Endothelial cell of umbilical vein (primary cell): Measurements from ENCODE around the gene ANKRD13C. TPM values are rescaled to one million over a fixed set of nuclear protein-coding genes. Genes with fewer than 3 reads are reported as not detected.

Source experiments
- BruUV-seq: library from RNA; stranded (reverse); fragments of 400-500 nt; replicated peaks from 2 replicates; lab custom pipeline; 2021; lab: Mats Ljungman, UMichigan
- CTCF ChIA-PET: fragments of 300-600, 350-600 bp; sonication (Branson Sonifier 250); formaldehyde crosslinking; loops from one replicate; lab custom pipeline; 2021; ENCODE audit warnings: antibody characterized with exemption, inconsistent platforms; lab: Charles Lee
- POLR2A ChIA-PET: fragments of 300-600, 350-600 bp; sonication (Branson Sonifier 250); formaldehyde crosslinking; loops from one replicate; lab custom pipeline; 2021; ENCODE audit warnings: antibody characterized with exemption, inconsistent platforms; lab: Charles Lee
- DNase-seq: peaks from one replicate; pipeline ENCODE4 v3.0.0-alpha.2; 2011; ENCODE audit warnings: low read depth, low spot score
- FAIRE-seq: peaks from 2 replicates; lab custom pipeline; 2011; peaks lifted over from hg19 to GRCh38; lab: Jason Lieb, UNC
- H2AFZ ChIP-seq: 2 replicates; pipeline ENCODE4 v1.6.0; 2012; ENCODE audit warnings: low read depth, low read length, control low read depth, inconsistent platforms
- H3K27ac ChIP-seq: 2 replicates; pipeline ENCODE4 v1.5.1; 2011; ENCODE audit warnings: low read depth, mild to moderate bottlenecking, control low read depth, low read length, moderate library complexity; ENCODE audit not compliant: insufficient read depth
- H3K27me3 ChIP-seq, 2 experiments: 2 replicates each; pipeline versions ENCODE4 v1.6.0 to v1.6.1; 2011; ENCODE audit warnings: low read length in 2 of 2, mixed read lengths in 1 of 2; ENCODE audit not compliant: control insufficient read depth in 2 of 2, insufficient read depth in 2 of 2
- H3K36me3 ChIP-seq, 2 experiments: 2 replicates in 1 of 2; 3 replicates in 1 of 2; pipeline ENCODE4 v1.5.1; 2011; ENCODE audit warnings: low read length in 2 of 2, mild to moderate bottlenecking in 1 of 2, moderate library complexity in 1 of 2; ENCODE audit not compliant: control insufficient read depth in 2 of 2, insufficient read depth in 2 of 2; ENCODE audit errors: extremely low read depth in 1 of 2
- H3K4me1 ChIP-seq: 3 replicates; pipeline ENCODE4 v1.5.1; 2011; ENCODE audit warnings: mild to moderate bottlenecking, low read length; ENCODE audit not compliant: control insufficient read depth, insufficient read depth; ENCODE audit errors: extremely low read depth
- H3K4me2 ChIP-seq: 2 replicates; pipeline ENCODE4 v1.6.1; 2011; ENCODE audit warnings: low read length, control low read depth, mixed read lengths; ENCODE audit not compliant: insufficient read depth
- H3K4me3 ChIP-seq, 3 experiments: fragments of 200-600 bp in 1 of 3; sonication (generic), shearing (Covaris generic) in 1 of 3; replicated peaks in 1 of 3; 2 replicates each; pipeline ENCODE4 v1.5.1; 2011 to 2016; ENCODE audit warnings: control low read depth in 3 of 3, low read length in 3 of 3, mild to moderate bottlenecking in 2 of 3, inconsistent platforms in 1 of 3, low read depth in 1 of 3, moderate library complexity in 1 of 3; ENCODE audit not compliant: insufficient read depth in 1 of 3
- H3K79me2 ChIP-seq: 2 replicates; pipeline ENCODE4 v1.6.0; 2012; ENCODE audit warnings: low read length, inconsistent platforms; ENCODE audit not compliant: control insufficient read depth, insufficient read depth
- H3K9ac ChIP-seq: replicated peaks from 2 replicates; pipeline ENCODE3; 2011; ENCODE audit warnings: low read length, control low read depth; ENCODE audit not compliant: insufficient read depth; ENCODE audit errors: extremely low read depth
- H3K9me1 ChIP-seq: replicated peaks from 3 replicates; pipeline ENCODE4 v1.6.0; 2011; ENCODE audit warnings: mild to moderate bottlenecking, low read length; ENCODE audit not compliant: control insufficient read depth, insufficient read depth; ENCODE audit errors: extremely low read depth
- H3K9me3 ChIP-seq: replicated peaks from 2 replicates; pipeline ENCODE4 v1.5.1; 2012; ENCODE audit warnings: low read length, inconsistent platforms; ENCODE audit not compliant: control insufficient read depth, insufficient read depth
- H4K20me1 ChIP-seq: replicated peaks from 2 replicates; pipeline ENCODE3; 2011; ENCODE audit warnings: mild to moderate bottlenecking, low read length; ENCODE audit not compliant: control insufficient read depth, insufficient read depth; ENCODE audit errors: extremely low read depth
- CTCF ChIP-seq, 2 donors: IDR thresholded peaks; 1 replicate in 1 of 2; 2 replicates in 1 of 2; pipeline ENCODE4 v1.5.1; 2011; ENCODE audit warnings: low read length in 2 of 2, mild to moderate bottlenecking in 2 of 2, moderate library complexity in 2 of 2, control low read depth in 1 of 2, inconsistent platforms in 1 of 2, low read depth in 1 of 2; ENCODE audit not compliant: insufficient read depth in 1 of 2; ENCODE audit errors: extremely low read depth in 1 of 2
- EZH2 ChIP-seq: IDR thresholded peaks from 2 replicates; pipeline ENCODE4 v1.6.1; 2012; ENCODE audit warnings: borderline replicate concordance, low read depth, mild to moderate bottlenecking, moderate library complexity, low read length, inconsistent platforms; ENCODE audit not compliant: severe bottlenecking
- FOS ChIP-seq: IDR thresholded peaks from 2 replicates; pipeline ENCODE4 v1.6.1; 2011; ENCODE audit warnings: mild to moderate bottlenecking, low read length, moderate library complexity, borderline replicate concordance; ENCODE audit not compliant: insufficient read depth
- GATA2 ChIP-seq: IDR thresholded peaks from 2 replicates; pipeline ENCODE4 v1.7.0; 2011; ENCODE audit warnings: low read depth, mild to moderate bottlenecking, moderate library complexity, mixed read lengths, low read length; ENCODE audit not compliant: insufficient read length, insufficient read depth
- JUN ChIP-seq: IDR thresholded peaks from 2 replicates; pipeline ENCODE4 v1.6.1; 2011; ENCODE audit warnings: borderline replicate concordance, low read depth; ENCODE audit not compliant: insufficient read length, insufficient read depth
- MAX ChIP-seq: IDR thresholded peaks from 2 replicates; pipeline ENCODE4 v1.6.1; 2011; ENCODE audit not compliant: insufficient read depth, insufficient read length
- MYC ChIP-seq: IDR thresholded peaks from one replicate; pipeline ENCODE4 v1.6.1; 2011; ENCODE audit warnings: mild to moderate bottlenecking, low read depth, low read length
- dilution Hi-C: fragments of 300-500 bp; cut with MboI; formaldehyde crosslinking; loops from one replicate; pipeline ENCODE4 v1.15.0; 2019; ENCODE audit warnings: low sequenced_read_pairs; ENCODE audit not compliant: extremely low pct_ligation_motif_present
- intact Hi-C: fragments of 100-400 bp; cut with micrococcal nuclease; formaldehyde crosslinking; loops from one replicate; pipeline ENCODE4 v1.10.0; 2022
- polyA plus RNA-seq, 4 experiments: library from polyadenylated mRNA; depleted of rRNA in 3 of 4; stranded (reverse) in 3 of 4; unstranded in 1 of 4; fragments of >200 nt; gene quantifications; 2 replicates each; pipeline versions ENCODE4 v1.2.1 to v1.2.3, GENCODE V29; 2011 to 2012; ENCODE audit warnings: missing spikeins in 1 of 4
- total RNA-seq: library from RNA; stranded (reverse); gene quantifications from 2 replicates; pipeline ENCODE4 v1.2.3, GENCODE V29; 2021

ANKRD13C gene
- total and polyA plus RNA-seq, 2 donors (not counting 3 experiments of a cell fraction or from before 2014, with no cell fraction given) = 4.6 to 17.3 TPM

GRCh38 chr1:70358921-70359564 is 4.5 kb upstream of the ANKRD13C start:
- no peaks in the 10 kb centered on the region for H4K20me1 ChIP-seq
- CTCF ChIA-PET = no interaction called here
- POLR2A ChIA-PET = no interaction called here
- BruUV-seq = no TSS peak
- no peaks in the 10 kb centered on the region for H3K9me1 ChIP-seq
- dilution Hi-C loops = no loop called here
- FAIRE-seq (no peak), DNase-seq (no peak)
- no peak overlapping the region for H3K27ac ChIP-seq
- TF ChIP-seq MYC = no peak
- TF ChIP-seq MAX = no peak
- TF ChIP-seq CTCF (IDR thresholded peaks at IDR 0.05; ENCODE audit: extremely low read depth in 1 of 2, insufficient read depth in 1 of 2, low read depth in 1 of 2, low read length in 2 of 2) = no peak
- no peak for TF ChIP-seq FOS
- TF ChIP-seq EZH2 = no peak
- no peak for TF ChIP-seq JUN
- no peak for TF ChIP-seq GATA2
- H3K4me1 ChIP-seq = peaks cover 3% of the 10 kb centered on the region
- H3K36me3 ChIP-seq = no peaks in the 10 kb centered on the region
- peaks cover 3% of the 10 kb centered on the region for H3K79me2 ChIP-seq
- intact Hi-C loops = loop anchor here (10.0 kb wide), 1 partner anchor 1864 kb away; the partner anchor contains the start of gene DEPDC1
- no peak overlapping the region for H3K9ac ChIP-seq
- H2AFZ ChIP-seq = no peak overlapping the region
- no peak overlapping the region for H3K4me2 ChIP-seq
- H3K9me3 ChIP-seq = no peaks in the 10 kb centered on the region
- no peak overlapping the region for H3K4me3 ChIP-seq
- H3K27me3 ChIP-seq = no peaks in the 10 kb centered on the region
